Measurements from ENCODE around the gene ASCL2.

ASCL2 gene

DNA sequence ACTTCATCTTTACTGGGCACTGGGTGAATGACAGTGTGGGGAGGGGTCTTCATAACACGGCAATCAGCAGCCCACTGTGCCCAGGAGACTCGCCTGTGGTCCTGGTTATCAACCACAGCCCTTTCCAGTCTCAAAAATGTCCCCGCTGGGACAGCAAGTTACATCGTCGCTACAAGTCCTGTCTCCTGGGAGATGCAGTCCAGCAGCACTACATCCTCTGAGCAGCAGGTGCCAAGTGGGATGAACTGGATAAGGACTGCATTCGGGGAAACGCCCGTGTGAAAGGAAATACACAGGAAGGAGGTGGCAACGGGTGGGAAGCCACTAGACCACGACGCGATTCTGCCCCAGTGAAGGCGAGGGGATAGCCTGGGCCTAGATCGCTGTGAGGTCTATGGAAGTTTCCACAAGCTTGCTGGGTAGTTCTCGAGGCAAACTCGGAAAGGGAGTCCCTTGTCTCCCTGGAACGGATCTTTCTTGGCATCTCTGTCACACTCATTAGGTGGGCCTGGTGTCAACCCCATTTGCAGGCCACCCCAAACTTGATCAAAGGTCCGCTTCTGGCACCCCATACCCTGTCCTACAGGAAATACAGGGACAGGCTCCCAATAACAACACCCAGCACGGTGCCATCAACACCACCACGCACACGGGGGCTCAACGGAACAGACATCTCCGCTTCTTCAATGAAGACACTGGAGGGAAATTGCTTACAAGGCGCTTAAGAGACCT lies 4.4 kb downstream of the ASCL2 start:
- no peaks in the 10 kb centered on the region for H4K20me1 ChIP-seq (ENCODE audit: control insufficient read depth, insufficient read depth, low read depth, low read length)

DNA sequence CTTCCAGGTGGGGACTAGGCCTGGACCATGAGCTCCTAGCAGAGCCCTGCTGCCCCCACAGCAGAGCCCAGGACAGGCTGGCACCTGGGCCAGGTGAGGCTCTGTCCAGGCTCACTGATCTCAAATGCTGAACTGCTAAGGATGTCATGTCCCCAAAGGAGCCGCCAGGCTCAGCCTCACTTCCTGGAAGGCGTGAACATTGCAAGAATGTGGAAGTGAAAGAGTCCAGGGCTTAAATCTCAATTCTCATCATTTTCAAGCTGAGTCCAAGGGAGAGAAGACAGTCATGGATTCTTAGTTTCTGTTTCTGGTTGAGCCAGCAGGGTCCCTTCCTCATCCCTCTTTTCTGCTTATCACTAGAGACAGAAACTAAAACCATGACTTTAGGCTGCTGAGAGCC lies 5.0 kb downstream of the ASCL2 start:
- Histone ChIP-seq H3K79me2 (ENCODE audit: control insufficient read depth, low read length) (no peaks in the 10 kb centered on the region), H3K4me3 (ENCODE audit: low read length) (peak overlapping the region; percentile 36), H3K4me1 (ENCODE audit: control insufficient read depth, low read length) (peaks cover 21% of the 10 kb centered on the region), H3K9me3 (ENCODE audit: control insufficient read depth, insufficient read depth, low read length) (no peaks in the 10 kb centered on the region), H3K9me2 (replicated peaks; ENCODE audit: control insufficient read depth, low read length) (no peaks in the 10 kb centered on the region), H4K20me1 (ENCODE audit: control insufficient read depth, insufficient read depth, low read depth, low read length) (no peaks in the 10 kb centered on the region), H3K27me3 (ENCODE audit: control insufficient read depth, low read length) (peaks cover 10% of the 10 kb centered on the region), H3K36me3 (ENCODE audit: control insufficient read depth, low read length) (no peaks in the 10 kb centered on the region), H3F3A (ENCODE audit: control insufficient read depth, insufficient read depth) (peaks cover 3% of the 10 kb centered on the region; the same call in 1 of the 2 replicates), H3K27ac (ENCODE audit: low read depth, low read length) (no peak overlapping the region), H3K4me2 (ENCODE audit: low read length) (peak overlapping the region; percentile 63)
- TF ChIP-seq, protein P1, sequence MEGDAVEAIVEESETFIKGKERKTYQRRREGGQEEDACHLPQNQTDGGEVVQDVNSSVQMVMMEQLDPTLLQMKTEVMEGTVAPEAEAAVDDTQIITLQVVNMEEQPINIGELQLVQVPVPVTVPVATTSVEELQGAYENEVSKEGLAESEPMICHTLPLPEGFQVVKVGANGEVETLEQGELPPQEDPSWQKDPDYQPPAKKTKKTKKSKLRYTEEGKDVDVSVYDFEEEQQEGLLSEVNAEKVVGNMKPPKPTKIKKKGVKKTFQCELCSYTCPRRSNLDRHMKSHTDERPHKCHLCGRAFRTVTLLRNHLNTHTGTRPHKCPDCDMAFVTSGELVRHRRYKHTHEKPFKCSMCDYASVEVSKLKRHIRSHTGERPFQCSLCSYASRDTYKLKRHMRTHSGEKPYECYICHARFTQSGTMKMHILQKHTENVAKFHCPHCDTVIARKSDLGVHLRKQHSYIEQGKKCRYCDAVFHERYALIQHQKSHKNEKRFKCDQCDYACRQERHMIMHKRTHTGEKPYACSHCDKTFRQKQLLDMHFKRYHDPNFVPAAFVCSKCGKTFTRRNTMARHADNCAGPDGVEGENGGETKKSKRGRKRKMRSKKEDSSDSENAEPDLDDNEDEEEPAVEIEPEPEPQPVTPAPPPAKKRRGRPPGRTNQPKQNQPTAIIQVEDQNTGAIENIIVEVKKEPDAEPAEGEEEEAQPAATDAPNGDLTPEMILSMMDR (IDR thresholded peaks at IDR 0.05; ENCODE audit: low read depth, low read length, poor library complexity, severe bottlenecking) = no peak
- no peak for TF ChIP-seq EZH2phosphoT487 (IDR thresholded peaks at IDR 0.05; ENCODE audit: borderline replicate concordance, low read length)

More for the DNA sequence above, 4.4 kb downstream of the ASCL2 start:
- Histone ChIP-seq H3K79me2 (ENCODE audit: control insufficient read depth, low read length) (no peaks in the 10 kb centered on the region), H3K4me1 (ENCODE audit: control insufficient read depth, low read length) (peaks cover 21% of the 10 kb centered on the region), H3K4me3 (ENCODE audit: low read length) (peak overlapping the region; percentile 36), H3K36me3 (ENCODE audit: control insufficient read depth, low read length) (no peaks in the 10 kb centered on the region), H3F3A (ENCODE audit: control insufficient read depth, insufficient read depth) (peaks cover 3% of the 10 kb centered on the region; the same call in 1 of the 2 replicates), H3K9me3 (ENCODE audit: control insufficient read depth, insufficient read depth, low read length) (no peaks in the 10 kb centered on the region), H3K4me2 (ENCODE audit: low read length) (peak overlapping the region; percentile 63), H3K27me3 (ENCODE audit: control insufficient read depth, low read length) (peaks cover 10% of the 10 kb centered on the region), H3K27ac (ENCODE audit: low read depth, low read length) (no peak overlapping the region), H3K9me2 (replicated peaks; ENCODE audit: control insufficient read depth, low read length) (no peaks in the 10 kb centered on the region)
- TF ChIP-seq EZH2phosphoT487 (IDR thresholded peaks at IDR 0.05; ENCODE audit: borderline replicate concordance, low read length) = no peak
- TF ChIP-seq, protein P1 (IDR thresholded peaks at IDR 0.05; ENCODE audit: low read depth, low read length, poor library complexity, severe bottlenecking) = no peak

DNA sequence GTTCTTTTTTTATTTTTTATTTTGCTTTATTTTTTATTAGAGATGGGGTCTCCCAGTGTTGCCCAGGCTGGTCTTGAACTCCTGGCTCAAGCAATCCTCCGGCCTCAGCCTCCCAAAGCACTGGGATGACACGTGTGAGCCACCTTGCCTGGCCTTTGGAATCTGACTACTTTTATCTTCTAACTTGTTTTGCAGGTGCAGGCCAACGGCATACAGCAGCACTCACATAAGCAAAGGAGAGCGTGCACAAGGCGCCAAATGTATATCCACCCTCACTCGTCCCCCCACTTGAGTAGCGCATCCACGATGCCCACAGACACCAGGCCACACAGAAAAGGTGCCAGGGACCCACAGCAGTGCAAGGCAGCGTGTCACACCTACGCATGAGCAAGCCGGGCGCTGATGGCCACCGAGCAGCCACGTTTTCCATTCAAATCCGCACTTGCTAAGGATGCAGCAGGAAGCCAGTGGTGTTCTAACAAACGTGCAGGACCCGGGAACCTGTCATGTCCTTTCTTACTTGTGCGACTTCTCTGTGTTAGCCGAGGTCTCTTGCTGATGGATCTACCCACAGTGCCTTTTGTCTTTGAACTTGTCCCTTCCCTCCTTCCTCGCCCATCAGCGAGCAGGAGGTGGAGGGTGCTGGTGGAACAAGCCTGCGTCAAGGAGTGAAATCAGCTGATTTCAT lies 5.9 kb downstream of the ASCL2 start:
- Histone ChIP-seq H3K9me3 (ENCODE audit: control insufficient read depth, insufficient read depth, low read length) (no peaks in the 10 kb centered on the region), H3K36me3 (ENCODE audit: control insufficient read depth, low read length) (no peaks in the 10 kb centered on the region), H3K9me2 (replicated peaks; ENCODE audit: control insufficient read depth, low read length) (no peaks in the 10 kb centered on the region), H3F3A (ENCODE audit: control insufficient read depth, insufficient read depth) (peaks cover 3% of the 10 kb centered on the region; the same call in 1 of the 2 replicates), H3K4me3 (ENCODE audit: low read length) (no peak overlapping the region), H3K4me1 (ENCODE audit: control insufficient read depth, low read length) (peaks cover 21% of the 10 kb centered on the region), H3K27me3 (ENCODE audit: control insufficient read depth, low read length) (peaks cover 10% of the 10 kb centered on the region), H3K4me2 (ENCODE audit: low read length) (no peak overlapping the region), H3K79me2 (ENCODE audit: control insufficient read depth, low read length) (no peaks in the 10 kb centered on the region), H4K20me1 (ENCODE audit: control insufficient read depth, insufficient read depth, low read depth, low read length) (no peaks in the 10 kb centered on the region), H3K27ac (ENCODE audit: low read depth, low read length) (no peak overlapping the region)
- TF ChIP-seq EZH2phosphoT487 (IDR thresholded peaks at IDR 0.05; ENCODE audit: borderline replicate concordance, low read length) = no peak
- TF ChIP-seq, protein P1 (IDR thresholded peaks at IDR 0.05; ENCODE audit: low read depth, low read length, poor library complexity, severe bottlenecking) = no peak
